MCF 10A (cell line): Measurements from ENCODE around the gene DCLRE1A. TPM values are rescaled to one million over a fixed set of nuclear protein-coding genes. Genes with fewer than 3 reads are reported as not detected.

Experiments
- BruUV-seq: library from RNA; stranded (reverse); fragments of 400-500 nt; replicated peaks from 2 replicates; lab custom pipeline; 2021; lab: Mats Ljungman, UMichigan
- CTCF ChIA-PET: fragments of 300-600 bp; sonication (Branson Sonifier 250); formaldehyde crosslinking; extraction: SDS; loops from one replicate; lab custom pipeline; 2021; ENCODE audit warnings: antibody characterized with exemption, inconsistent platforms; lab: Yijun Ruan, JAX
- POLR2A ChIA-PET: fragments of 300-600, 350-650 bp; sonication (Branson Sonifier 250); formaldehyde crosslinking; extraction: SDS; loops from one replicate; lab custom pipeline; 2020; ENCODE audit warnings: antibody characterized with exemption, inconsistent platforms; lab: Yijun Ruan, JAX
- DNase-seq: peaks from one replicate; pipeline ENCODE4 v3.0.0-alpha.2; 2018; ENCODE audit not compliant: unreplicated experiment
- H3K27ac Mint-ChIP-seq: one replicate; pipeline ENCODE4 v1.8.0; 2022; ENCODE audit warnings: mild to moderate bottlenecking, low read depth, mixed read lengths; ENCODE audit not compliant: unreplicated experiment
- H3K27me3 Mint-ChIP-seq: one replicate; pipeline ENCODE4 v1.8.0; 2022; ENCODE audit warnings: mixed read lengths; ENCODE audit not compliant: insufficient read depth, unreplicated experiment
- H3K36me3 Mint-ChIP-seq: one replicate; pipeline ENCODE4 v1.8.0; 2022; ENCODE audit warnings: mild to moderate bottlenecking, moderate library complexity, mixed read lengths; ENCODE audit not compliant: insufficient read depth, unreplicated experiment
- H3K4me1 Mint-ChIP-seq: one replicate; pipeline ENCODE4 v1.8.0; 2022; ENCODE audit warnings: mixed read lengths; ENCODE audit not compliant: insufficient read depth, unreplicated experiment
- H3K4me3 Mint-ChIP-seq: one replicate; pipeline ENCODE4 v1.8.0; 2022; ENCODE audit warnings: mild to moderate bottlenecking, moderate library complexity, mixed read lengths; ENCODE audit not compliant: unreplicated experiment
- H3K9me3 Mint-ChIP-seq: one replicate; pipeline ENCODE4 v1.8.0; 2022; ENCODE audit warnings: mixed read lengths; ENCODE audit not compliant: unreplicated experiment
- CTCF ChIP-seq: fragments of 200-600 bp; IDR thresholded peaks from one replicate; pipeline ENCODE4 v1.8.0; 2022; ENCODE audit warnings: antibody characterized with exemption, mild to moderate bottlenecking; ENCODE audit not compliant: unreplicated experiment
- intact Hi-C: fragments of 100-400 bp; cut with micrococcal nuclease; formaldehyde crosslinking; loops from 2 replicates; pipeline ENCODE4 v1.14.1; 2022
- total RNA-seq: library from RNA; stranded (reverse); gene quantifications from 2 replicates; pipeline ENCODE4 v1.2.3, GENCODE V29; 2022

Gene DCLRE1A
- total RNA-seq, 1 experiment from 2014 or later = 9.0 TPM

- no peak overlapping the region for H3K4me3 Mint-ChIP-seq
- POLR2A ChIA-PET = interaction anchor here (2.0 to 2.3 kb wide), 2 partner anchors 8 to 202 kb away, joined by 6 to 10 read pairs; no protein-coding TSS in a partner anchor
- intact Hi-C loops = loop anchor here (5.0 kb wide), 1 partner anchor 152 kb away; no protein-coding TSS in a partner anchor
- peaks cover 42% of the 10 kb centered on the region for H3K36me3 Mint-ChIP-seq
- CTCF ChIA-PET = interaction anchor here (1.4 kb wide), 1 partner anchor 60 kb away, joined by 4 read pairs; no protein-coding TSS in a partner anchor
- no TSS peak for BruUV-seq
- no peaks in the 10 kb centered on the region for H3K27me3 Mint-ChIP-seq
- DNase-seq = no peak
- H3K27ac Mint-ChIP-seq = no peak overlapping the region
- TF ChIP-seq CTCF = no peak
- H3K4me1 Mint-ChIP-seq = peaks cover 11% of the 10 kb centered on the region
- H3K9me3 Mint-ChIP-seq = peaks cover 7% of the 10 kb centered on the region
Measured at GRCh38 chr10:113859261-113859660, 5.4 kb upstream of the DCLRE1A start.

- BruUV-seq = no TSS peak
- no peak for TF ChIP-seq CTCF
- ChIA-PET CTCF (interaction anchor here (0.6 to 1.4 kb wide), 2 partner anchors 60 to 215 kb away, joined by 3 to 4 read pairs; no protein-coding TSS in a partner anchor), POLR2A (interaction anchor here (0.7 to 2.3 kb wide), 3 partner anchors 9 to 203 kb away, joined by 3 to 10 read pairs (median 6); no protein-coding TSS in a partner anchor)
- Mint-ChIP-seq H3K36me3 (peaks cover 42% of the 10 kb centered on the region), H3K27me3 (no peaks in the 10 kb centered on the region), H3K4me1 (peaks cover 11% of the 10 kb centered on the region), H3K27ac (peak overlapping the region; percentile 32), H3K9me3 (peaks cover 7% of the 10 kb centered on the region), H3K4me3 (peak overlapping the region; percentile 12)
- intact Hi-C loops = loop anchor here (5.0 kb wide), 1 partner anchor 151 kb away; no protein-coding TSS in a partner anchor
- peak; percentile 34 for DNase-seq
Measured at GRCh38 chr10:113858541-113858940, 4.7 kb upstream of the DCLRE1A start.

GRCh38 chr10:113857210-113857609, 3.3 kb upstream of the DCLRE1A start:
- ChIA-PET CTCF (interaction anchor here (0.6 kb wide), 1 partner anchor 56 kb away, joined by 3 read pairs; no protein-coding TSS in a partner anchor), POLR2A (interaction anchor here (0.9 to 2.3 kb wide), 6 partner anchors 10 to 317 kb away, joined by 3 to 10 read pairs (median 6); partner anchors contain the start of genes CASP7 and CCDC186)
- peaks cover 30% of the 10 kb centered on the region for H3K36me3 Mint-ChIP-seq
- H3K9me3 Mint-ChIP-seq = peaks cover 7% of the 10 kb centered on the region
- H3K4me1 Mint-ChIP-seq = peaks cover 11% of the 10 kb centered on the region
- intact Hi-C loops = loop anchor here (5.0 kb wide), 1 partner anchor 150 kb away; no protein-coding TSS in a partner anchor
- H3K4me3 Mint-ChIP-seq = no peak overlapping the region
- DNase-seq = no peak
- no TSS peak for BruUV-seq
- TF ChIP-seq CTCF = no peak
- H3K27me3 Mint-ChIP-seq = no peaks in the 10 kb centered on the region
- H3K27ac Mint-ChIP-seq = peak overlapping the region; percentile 98

GRCh38 chr10:113856563-113856962, 2.7 kb upstream of the DCLRE1A start:
- H3K4me3 Mint-ChIP-seq = peak overlapping the region; percentile 98
- peaks cover 29% of the 10 kb centered on the region for H3K36me3 Mint-ChIP-seq
- no peak for TF ChIP-seq CTCF
- no TSS peak for BruUV-seq
- H3K9me3 Mint-ChIP-seq = peaks cover 7% of the 10 kb centered on the region
- no peaks in the 10 kb centered on the region for H3K27me3 Mint-ChIP-seq
- intact Hi-C loops = loop anchor here (5.0 kb wide), 1 partner anchor 149 kb away; no protein-coding TSS in a partner anchor
- peak overlapping the region; percentile 98 for H3K27ac Mint-ChIP-seq
- peaks cover 11% of the 10 kb centered on the region for H3K4me1 Mint-ChIP-seq
- ChIA-PET POLR2A (interaction anchor here (0.7 to 1.6 kb wide), 4 partner anchors 21 to 292 kb away, joined by 3 to 6 read pairs (median 4); partner anchors contain the start of gene CASP7), CTCF (no interaction called here)
- peak; percentile 17 for DNase-seq
